Fibroblast of skin of abdomen (primary cell): ENCODE data around the gene PAXIP1.

Experiments
- DNase-seq: peaks from one replicate; pipeline ENCODE4 v3.0.0-alpha.2; 2013

PAXIP1 gene

DNA sequence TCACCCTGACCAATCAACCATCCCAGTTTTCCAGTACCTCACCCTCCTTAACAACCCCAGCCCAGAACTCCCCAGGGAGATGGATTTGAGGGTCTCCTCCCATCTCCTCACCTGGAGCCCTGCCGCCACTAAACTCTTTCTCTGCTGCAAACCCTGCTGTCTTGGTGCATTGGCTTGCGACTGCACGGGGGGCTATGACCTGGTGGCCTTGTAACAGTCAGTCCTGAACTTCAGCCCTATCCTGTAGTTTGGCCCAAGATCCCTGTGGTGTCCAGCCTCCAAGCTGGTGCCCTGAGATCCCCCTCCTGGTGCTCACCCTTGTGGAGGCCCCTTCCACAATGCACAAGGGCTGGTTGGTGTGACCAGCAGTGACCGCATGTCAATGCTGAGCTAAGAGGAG is 91.9 kb downstream of the PAXIP1 start:
- no peak for DNase-seq

DNA sequence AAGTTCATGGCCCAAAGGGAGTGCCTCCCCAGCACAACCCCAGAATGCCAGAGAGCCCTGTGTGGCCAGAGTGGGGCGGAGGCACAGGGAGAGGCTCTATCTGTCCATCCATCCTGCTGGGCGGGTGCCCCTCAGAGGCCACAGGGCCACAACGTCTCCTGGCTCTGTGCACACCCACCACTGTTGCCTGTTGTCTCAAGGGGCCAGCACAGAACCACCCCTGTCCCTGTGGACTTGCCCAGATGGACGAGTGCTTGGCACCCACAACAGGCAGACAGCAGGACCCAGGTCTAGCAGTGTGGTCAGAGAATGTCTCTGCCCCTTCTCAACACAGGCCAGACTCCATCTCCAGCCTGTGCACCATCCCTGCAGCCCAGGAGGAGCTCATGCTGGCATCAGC is 92.8 kb downstream of the PAXIP1 start:
- no peak for DNase-seq

- no peak for DNase-seq
Measured at GRCh38 chr7:154909241-154910105, 93.5 kb downstream of the PAXIP1 start.

DNA sequence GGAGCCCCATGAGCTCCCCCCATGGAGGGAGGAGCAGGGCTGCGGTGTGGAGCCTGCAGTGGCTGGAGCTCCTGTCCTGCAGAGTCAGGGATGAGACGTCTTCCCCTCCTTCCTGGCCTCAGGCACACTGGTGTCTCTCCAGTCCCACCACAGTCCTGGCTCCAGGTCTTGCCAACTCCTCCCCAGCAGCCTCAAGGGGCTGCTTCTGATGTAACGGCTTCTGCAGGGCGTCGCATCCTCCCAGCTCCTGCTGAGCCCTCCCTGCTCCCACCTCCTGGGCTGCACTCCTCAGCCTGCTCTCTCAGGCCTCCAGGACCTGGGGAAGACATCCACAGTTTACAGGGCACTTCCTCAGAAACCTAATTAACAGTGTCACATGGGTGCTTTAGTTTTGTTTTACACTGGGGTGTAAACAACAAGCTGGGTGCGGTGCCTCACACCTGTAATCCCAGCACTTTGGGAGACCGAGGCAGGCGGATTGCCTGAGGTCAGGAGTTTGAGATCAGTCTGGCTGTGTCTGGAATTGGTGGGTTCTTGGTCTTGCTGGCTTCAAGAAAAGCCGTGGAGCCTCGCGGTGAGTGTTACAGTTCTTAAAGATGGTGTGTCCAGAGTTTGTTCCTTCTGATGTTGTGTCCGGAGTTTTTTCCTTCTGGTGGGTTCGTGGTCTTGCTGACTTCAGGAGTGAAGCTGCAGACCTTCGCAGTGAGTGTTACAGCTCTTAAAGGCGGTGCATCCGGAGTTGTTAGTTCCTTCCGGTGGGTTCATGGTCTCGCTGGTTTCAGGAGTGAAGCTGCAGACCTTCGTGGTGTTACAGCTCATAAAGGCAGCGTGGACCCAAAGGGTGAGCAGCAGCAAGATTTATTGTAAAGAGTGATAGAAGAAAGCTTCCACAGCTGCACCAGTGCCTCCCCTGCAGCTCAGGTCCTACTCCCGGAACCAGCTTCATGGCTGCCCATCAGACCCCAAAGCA is 95.0 kb downstream of the PAXIP1 start:
- DNase-seq, result no peak

- DNase-seq, result no peak
Measured at GRCh38 chr7:154906736-154907355, 96.1 kb downstream of the PAXIP1 start.

GRCh38 chr7:154906201-154906600 is 96.7 kb downstream of the PAXIP1 start:
- no peak for DNase-seq

GRCh38 chr7:154905615-154906014 is 97.3 kb downstream of the PAXIP1 start:
- no peak for DNase-seq

DNA sequence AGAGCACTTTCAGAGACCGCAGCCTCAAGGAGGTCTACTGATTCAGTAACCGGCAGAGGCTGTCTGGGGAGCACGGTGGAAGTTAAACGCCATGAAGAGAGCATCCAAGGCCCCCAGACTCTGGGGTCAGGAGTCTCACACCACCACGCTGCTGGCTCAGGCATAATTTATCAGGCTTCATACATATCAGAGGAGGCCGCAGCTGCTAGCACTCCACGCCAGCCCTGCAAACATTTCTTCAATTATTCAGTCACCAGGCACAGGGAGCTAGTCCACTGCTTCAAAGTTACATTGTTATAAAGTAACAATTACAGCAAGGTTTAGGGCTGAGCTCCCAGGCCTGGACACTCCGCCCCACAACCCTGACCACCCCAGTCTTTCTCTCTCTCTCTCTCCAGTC is 97.8 kb downstream of the PAXIP1 start:
- DNase-seq, result no peak

- DNase-seq, result no peak
Measured at GRCh38 chr7:154903083-154903731, 99.7 kb downstream of the PAXIP1 start.

- DNase-seq, result no peak
Measured at GRCh38 chr7:154902600-154903082, 100.3 kb downstream of the PAXIP1 start.

DNA sequence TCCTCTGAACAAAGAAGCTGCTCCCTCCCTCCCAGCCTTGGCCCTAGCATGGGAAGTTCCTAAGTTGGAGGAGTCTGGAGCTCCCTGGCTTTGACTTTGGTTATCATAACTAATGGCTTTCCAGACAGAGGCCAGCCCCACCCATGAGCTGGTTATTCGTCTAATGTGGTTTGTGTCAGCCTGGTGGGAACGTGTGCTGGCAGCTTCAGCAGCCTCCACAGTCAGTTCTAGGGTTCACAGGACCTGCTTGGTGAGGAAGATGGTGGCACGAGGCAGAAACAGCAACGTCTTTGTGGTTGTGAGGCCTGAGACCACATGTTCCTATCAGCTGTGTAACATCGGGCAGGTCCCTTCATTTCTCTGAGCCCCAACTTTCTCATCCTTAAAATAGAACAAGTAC is 103.1 kb downstream of the PAXIP1 start:
- DNase-seq, result no peak

DNA sequence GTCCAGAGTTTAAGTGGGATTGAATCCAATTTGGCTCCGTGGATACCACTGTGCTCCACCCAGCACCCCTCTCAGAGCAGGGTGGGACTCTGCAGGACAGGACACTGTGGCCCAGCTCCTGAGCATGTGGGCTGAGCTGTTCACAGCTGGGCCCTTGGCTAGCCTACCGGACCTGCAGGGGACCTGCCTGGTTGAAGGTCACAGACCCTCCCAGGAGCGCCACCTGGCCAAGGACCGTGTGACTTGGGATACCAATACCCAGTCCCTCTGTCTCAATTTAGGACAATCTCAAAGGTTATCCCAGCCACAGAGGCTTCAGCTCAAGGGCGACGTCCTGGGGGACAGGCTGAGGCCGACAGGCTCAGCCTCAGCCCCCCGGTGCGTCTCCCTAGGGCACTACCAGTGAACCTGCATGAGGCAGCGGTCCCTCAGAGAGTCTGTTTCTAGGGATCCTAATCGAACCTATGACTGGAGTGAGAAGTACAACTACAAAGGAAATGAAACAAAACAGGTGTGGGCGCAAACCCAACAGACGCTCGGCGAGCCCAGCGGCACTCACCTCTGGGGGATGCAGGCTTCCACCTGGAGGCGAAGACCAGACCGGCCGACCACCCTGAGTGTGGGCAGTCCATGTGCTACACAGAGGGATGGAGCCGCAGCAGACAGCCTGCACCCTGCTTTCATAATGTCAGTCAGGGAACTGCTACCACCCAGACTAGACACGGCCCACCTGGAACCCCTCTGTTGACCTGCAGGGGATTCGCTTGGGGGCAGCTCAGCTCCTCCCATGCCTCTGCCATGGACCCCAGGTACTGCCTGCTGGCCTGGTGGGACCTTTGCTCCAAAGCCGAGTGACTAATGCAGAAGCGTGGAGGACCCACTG is 103.7 kb downstream of the PAXIP1 start:
- no peak for DNase-seq

DNA sequence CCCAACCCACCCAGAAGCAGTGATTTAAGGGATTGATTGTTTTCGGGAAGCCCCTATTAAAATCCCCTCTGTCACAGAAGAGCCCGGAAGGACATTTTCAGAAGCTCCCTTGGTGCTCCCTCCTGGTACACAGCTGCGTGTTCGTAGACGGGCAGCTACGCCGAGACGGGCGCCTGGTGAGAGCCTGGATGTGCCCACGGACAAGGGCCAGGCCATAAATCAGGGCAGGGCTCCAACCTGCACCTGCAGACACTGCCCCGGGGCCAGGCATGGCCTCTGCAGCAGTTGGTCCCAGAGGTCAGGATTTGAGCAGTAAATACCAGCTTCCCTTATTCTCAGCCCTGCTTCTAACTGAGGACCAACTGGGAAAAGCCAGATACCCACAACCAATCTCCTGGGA is 106.8 kb downstream of the PAXIP1 start:
- DNase-seq, result no peak
